Subcutaneous adipose tissue (tissue), 4 donors: ENCODE data around the gene SYT17. TPM values are rescaled to one million over a fixed set of nuclear protein-coding genes. Genes with fewer than 3 reads are reported as not detected.

ENCODE experiments used
- total RNA-seq, 4 donors: library from RNA; depleted of rRNA; stranded (reverse); fragments of >200 nt; gene quantifications; one replicate each; pipeline ENCODE4 v1.1.0, GENCODE V29; 2016
- TF ChIP-seq, protein P1 (sequence below): fragments of 450-650 bp; IDR thresholded peaks from one replicate; pipeline ENCODE4 v1.5.1; 2016; ENCODE audit warnings: low read depth, mild to moderate bottlenecking, control low read depth, antibody characterized with exemption, moderate library complexity

The SYT17 gene
- total RNA-seq, 4 donors from 2014 or later: 1.3 to 9.2 (median 6.1) TPM

DNA sequence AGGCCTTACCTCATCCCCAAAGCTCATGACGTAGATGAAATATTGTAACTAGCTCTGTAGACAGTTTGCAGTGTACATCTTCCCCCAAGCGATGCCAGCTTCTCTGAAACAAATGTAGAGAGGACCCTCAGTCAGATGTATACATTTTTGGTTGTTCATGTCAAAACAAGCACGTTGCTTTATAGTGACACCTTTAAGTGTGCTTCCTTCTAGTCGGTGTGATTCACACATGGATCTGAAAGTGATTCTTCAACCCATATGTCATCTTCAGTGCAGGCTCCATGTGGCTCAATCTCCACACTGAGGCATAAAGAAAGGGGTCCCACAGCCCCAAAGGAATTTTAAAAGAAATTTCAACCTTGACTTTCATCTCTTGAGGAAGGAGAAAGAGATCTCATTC, 86.6 kb downstream of the SYT17 start:
- TF ChIP-seq, protein P1, sequence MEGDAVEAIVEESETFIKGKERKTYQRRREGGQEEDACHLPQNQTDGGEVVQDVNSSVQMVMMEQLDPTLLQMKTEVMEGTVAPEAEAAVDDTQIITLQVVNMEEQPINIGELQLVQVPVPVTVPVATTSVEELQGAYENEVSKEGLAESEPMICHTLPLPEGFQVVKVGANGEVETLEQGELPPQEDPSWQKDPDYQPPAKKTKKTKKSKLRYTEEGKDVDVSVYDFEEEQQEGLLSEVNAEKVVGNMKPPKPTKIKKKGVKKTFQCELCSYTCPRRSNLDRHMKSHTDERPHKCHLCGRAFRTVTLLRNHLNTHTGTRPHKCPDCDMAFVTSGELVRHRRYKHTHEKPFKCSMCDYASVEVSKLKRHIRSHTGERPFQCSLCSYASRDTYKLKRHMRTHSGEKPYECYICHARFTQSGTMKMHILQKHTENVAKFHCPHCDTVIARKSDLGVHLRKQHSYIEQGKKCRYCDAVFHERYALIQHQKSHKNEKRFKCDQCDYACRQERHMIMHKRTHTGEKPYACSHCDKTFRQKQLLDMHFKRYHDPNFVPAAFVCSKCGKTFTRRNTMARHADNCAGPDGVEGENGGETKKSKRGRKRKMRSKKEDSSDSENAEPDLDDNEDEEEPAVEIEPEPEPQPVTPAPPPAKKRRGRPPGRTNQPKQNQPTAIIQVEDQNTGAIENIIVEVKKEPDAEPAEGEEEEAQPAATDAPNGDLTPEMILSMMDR: no peak

GRCh38 chr16:19264123-19264673, 96.2 kb downstream of the SYT17 start:
- TF ChIP-seq, protein P1: no peak

- TF ChIP-seq, protein P1: no peak
These were observed 97.4 kb downstream of the SYT17 start for GRCh38 chr16:19265380-19265930.

- TF ChIP-seq, protein P1: no peak
These were observed 98.7 kb downstream of the SYT17 start for GRCh38 chr16:19266774-19267173.

DNA sequence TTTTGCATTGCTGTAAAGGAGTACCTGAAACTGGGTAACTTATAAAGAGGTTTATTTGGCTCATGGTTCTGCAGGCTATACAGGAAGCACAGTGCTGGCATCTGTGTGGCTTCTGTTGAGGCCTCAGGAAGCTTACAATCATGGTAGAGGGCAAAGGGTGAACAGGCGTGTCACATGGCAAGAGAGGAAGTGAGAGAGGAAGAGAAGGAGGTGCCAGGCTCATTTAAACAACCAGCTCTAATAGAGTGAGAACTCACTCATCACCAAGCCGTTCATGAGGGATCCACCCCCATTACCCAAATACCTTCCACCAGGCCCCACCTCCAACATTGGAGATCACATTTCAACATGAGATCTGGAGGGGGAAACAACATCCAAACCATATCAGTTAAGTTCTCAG, 101.1 kb downstream of the SYT17 start:
- TF ChIP-seq, protein P1: no peak

DNA sequence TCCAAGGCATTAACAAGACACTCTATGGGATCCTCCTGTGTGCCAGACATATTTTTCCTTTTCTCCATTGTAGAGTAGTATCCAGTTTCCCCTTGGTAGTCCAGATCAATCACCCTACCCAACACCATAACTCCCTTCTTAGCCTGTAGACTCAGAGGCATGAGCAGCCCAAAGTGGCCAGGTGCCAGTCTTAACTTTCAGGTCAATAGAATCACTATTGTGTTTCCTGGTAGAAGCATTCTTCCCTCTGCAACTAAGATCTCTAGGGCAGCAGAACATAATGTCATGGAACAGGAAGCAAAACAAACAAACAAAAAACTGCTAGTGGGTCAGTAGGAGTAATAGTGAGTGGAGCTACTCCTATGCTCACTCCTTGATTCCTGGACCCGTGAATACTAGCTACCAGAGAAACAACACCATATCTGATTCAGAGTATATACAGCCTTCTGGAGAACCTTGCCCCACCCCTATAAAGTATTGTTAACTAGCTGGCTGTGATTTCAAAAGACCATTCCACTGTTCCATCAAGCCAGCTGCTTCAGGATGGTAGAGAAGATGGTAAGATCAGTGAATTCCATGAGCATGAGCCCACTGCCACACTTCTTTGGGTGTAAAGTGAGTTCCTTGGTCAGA, 106.2 kb downstream of the SYT17 start:
- TF ChIP-seq, protein P1: no peak

- TF ChIP-seq, protein P1: no peak
These were observed 110.4 kb downstream of the SYT17 start for GRCh38 chr16:19278403-19278802.
